ENCODE results near the gene CTNNBL1. TPM values are rescaled to one million over a fixed set of nuclear protein-coding genes. Genes with fewer than 3 reads are reported as not detected.

The CTNNBL1 gene
- total RNA-seq, 4 donors from 2014 or later, result 40.4 to 54.3 (median 44.7) TPM

DNA sequence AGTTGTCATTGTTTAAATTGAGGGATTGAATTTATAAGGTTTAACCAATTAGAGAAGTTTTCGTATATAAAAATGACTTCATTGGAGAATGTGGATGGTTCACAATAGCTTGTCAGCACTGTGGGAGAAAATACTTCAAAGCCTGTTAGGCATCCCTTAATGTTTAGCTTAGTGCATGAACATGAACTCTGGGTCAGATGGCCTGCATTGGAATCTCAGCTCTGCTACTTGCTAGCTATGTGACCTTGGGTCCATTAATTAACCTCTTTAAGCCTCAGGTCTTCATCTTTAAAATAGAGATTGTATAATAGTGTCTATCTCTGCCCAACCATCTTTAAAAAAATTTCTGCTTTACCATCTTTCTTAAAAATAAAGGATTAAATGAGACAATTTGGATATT lies 11.1 kb downstream of the CTNNBL1 start:
- Histone ChIP-seq H3K9me3 (no peaks in the 10 kb centered on the region), H3K27me3 (no peaks in the 10 kb centered on the region), H3K4me1 (peaks cover 9 to 46% (median 22%) of the 10 kb centered on the region in 4 donors), H3K27ac (replicated peaks in 1 of 4) (no peak overlapping the region), H3K4me3 (no peak overlapping the region), H3K36me3 (no peaks in the 10 kb centered on the region)
- TF ChIP-seq POLR2A (IDR thresholded peaks at IDR 0.05; ENCODE audit: low read depth) (no peak), EP300 (IDR thresholded peaks at IDR 0.05) (no peak), POLR2AphosphoS5 (IDR thresholded peaks at IDR 0.05) (no peak)
- TF ChIP-seq, protein P1, sequence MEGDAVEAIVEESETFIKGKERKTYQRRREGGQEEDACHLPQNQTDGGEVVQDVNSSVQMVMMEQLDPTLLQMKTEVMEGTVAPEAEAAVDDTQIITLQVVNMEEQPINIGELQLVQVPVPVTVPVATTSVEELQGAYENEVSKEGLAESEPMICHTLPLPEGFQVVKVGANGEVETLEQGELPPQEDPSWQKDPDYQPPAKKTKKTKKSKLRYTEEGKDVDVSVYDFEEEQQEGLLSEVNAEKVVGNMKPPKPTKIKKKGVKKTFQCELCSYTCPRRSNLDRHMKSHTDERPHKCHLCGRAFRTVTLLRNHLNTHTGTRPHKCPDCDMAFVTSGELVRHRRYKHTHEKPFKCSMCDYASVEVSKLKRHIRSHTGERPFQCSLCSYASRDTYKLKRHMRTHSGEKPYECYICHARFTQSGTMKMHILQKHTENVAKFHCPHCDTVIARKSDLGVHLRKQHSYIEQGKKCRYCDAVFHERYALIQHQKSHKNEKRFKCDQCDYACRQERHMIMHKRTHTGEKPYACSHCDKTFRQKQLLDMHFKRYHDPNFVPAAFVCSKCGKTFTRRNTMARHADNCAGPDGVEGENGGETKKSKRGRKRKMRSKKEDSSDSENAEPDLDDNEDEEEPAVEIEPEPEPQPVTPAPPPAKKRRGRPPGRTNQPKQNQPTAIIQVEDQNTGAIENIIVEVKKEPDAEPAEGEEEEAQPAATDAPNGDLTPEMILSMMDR (IDR thresholded peaks at IDR 0.05), result no peak
- DNase-seq (ENCODE audit: extremely low spot score), result no peak
- intact Hi-C loops (cut with DNase I), result no loop called here
- 93% methylated on average over 1 of the region's 1 CpG for WGBS

DNA sequence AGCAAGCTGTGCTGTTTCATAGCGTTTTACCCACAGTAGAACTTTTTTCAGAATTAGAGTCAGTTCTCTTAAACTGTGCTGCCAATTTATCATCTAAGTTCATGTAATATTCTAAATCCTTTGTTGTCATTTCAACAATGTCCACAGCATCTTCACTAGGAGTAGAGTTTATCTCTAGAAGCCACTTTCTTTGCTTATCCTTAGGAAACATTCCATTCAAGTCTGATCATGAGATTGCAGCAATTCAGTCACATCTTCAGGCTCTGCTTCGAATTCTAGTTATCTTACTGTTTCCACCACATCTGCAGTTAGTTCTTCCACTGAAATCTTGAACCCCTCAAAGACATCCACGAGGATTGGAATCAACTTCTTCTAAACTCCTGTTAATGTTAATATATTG lies 12.5 kb downstream of the CTNNBL1 start:
- Histone ChIP-seq H3K4me3 (no peak overlapping the region), H3K4me1 (peaks cover 16 to 47% (median 28%) of the 10 kb centered on the region in 4 donors), H3K36me3 (no peaks in the 10 kb centered on the region), H3K27ac (replicated peaks in 1 of 4) (no peak overlapping the region), H3K9me3 (no peaks in the 10 kb centered on the region), H3K27me3 (no peaks in the 10 kb centered on the region)
- no peak for DNase-seq (ENCODE audit: extremely low spot score)
- intact Hi-C loops (cut with DNase I), result no loop called here
- TF ChIP-seq POLR2A (IDR thresholded peaks at IDR 0.05; ENCODE audit: low read depth) (no peak), EP300 (IDR thresholded peaks at IDR 0.05) (no peak)
- 90% methylated on average over 3 of the region's 3 CpGs for WGBS

DNA sequence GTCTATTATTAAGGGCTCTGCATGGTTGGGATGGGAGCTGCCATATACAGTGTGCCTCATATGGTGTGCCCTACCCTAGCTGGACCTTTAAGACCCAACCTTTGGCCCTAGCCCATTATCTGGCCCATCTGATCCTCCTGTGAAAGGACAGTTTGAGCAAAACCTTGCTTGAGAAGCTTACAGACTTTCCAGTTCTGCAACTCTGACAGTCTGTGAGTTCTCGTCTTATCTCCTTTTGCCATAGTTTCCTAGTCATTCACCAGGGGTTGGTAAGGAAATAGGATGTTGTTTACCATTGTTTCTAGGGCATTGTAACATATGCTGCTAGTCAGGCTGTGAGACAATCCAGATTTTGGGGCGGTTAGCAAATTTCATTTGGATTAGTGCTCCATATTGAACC lies 17.2 kb downstream of the CTNNBL1 start:
- intact Hi-C loops (cut with DNase I), result no loop called here
- TF ChIP-seq, protein P1 (IDR thresholded peaks at IDR 0.05), result no peak
- TF ChIP-seq POLR2AphosphoS5 (IDR thresholded peaks at IDR 0.05), result no peak
- no peak for TF ChIP-seq EP300 (IDR thresholded peaks at IDR 0.05)
- TF ChIP-seq POLR2A (IDR thresholded peaks at IDR 0.05; ENCODE audit: low read depth), result no peak
- 87% methylated on average over 2 of the region's 2 CpGs for WGBS
- Histone ChIP-seq H3K4me3 (no peak overlapping the region), H3K4me1 (peaks cover 29 to 41% (median 35%) of the 10 kb centered on the region in 4 donors), H3K36me3 (no peaks in the 10 kb centered on the region), H3K27me3 (no peaks in the 10 kb centered on the region), H3K9me3 (no peaks in the 10 kb centered on the region), H3K27ac (replicated peaks in 1 of 4) (no peak overlapping the region)
- no peak for DNase-seq (ENCODE audit: extremely low spot score)

DNA sequence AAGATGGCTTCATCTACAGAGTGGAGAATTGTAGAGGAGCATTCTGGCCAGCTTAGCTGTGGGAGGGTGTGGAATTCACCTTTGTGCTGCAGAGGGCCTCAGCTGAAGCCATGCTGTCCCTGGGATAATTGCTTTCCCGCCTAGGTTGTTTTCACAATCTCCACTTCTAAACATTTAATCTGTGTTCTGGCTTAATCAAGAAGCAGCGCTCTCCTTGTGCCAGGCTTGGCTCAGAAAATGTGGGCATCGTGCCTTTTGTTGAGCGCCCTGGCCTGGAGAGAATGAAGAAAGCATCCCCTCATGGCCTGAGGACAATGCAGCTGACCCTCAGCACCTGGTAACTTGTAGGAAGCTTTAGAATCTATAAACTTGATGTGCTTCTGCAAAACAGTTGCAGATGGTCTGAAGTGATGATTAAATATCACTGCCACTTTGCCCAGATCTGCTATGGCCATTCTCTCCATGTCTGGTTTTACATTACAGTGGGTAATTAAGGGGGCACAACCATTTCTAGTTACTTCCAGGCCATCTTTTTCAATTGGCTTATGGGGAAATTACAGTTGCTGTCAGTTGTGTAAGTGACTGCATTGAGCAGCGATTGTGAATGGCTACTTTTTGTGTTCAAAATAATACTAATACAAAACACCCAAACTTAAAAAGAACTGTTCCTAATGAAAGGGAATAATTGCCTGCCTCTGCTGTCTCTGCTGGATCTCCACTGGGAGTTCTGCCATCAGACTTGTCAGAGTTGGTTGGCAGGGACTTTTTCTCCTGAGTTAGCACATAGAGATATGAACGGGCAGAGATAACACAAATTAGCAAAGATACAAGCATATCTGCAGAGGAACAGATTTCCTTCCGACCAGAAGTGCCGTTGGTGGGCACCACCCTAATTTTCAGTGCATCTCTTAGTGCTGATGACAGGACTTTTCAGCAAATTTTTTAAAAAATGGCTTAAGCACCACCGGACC lies 18.4 kb downstream of the CTNNBL1 start:
- intact Hi-C loops (cut with DNase I), result no loop called here
- TF ChIP-seq, protein P1 (IDR thresholded peaks at IDR 0.05), result no peak
- TF ChIP-seq POLR2AphosphoS5 (IDR thresholded peaks at IDR 0.05), result no peak
- TF ChIP-seq EP300 (IDR thresholded peaks at IDR 0.05), result no peak
- TF ChIP-seq POLR2A (IDR thresholded peaks at IDR 0.05; ENCODE audit: low read depth), result no peak
- Histone ChIP-seq H3K4me3 (no peak overlapping the region), H3K4me1 (peaks cover 29 to 41% (median 35%) of the 10 kb centered on the region in 4 donors), H3K36me3 (no peaks in the 10 kb centered on the region), H3K9me3 (no peaks in the 10 kb centered on the region), H3K27me3 (no peaks in the 10 kb centered on the region), H3K27ac (replicated peaks in 1 of 4) (no peak overlapping the region)
- DNase-seq (ENCODE audit: extremely low spot score), result no peak
- 85% methylated on average over 9 of the region's 9 CpGs for WGBS

DNA sequence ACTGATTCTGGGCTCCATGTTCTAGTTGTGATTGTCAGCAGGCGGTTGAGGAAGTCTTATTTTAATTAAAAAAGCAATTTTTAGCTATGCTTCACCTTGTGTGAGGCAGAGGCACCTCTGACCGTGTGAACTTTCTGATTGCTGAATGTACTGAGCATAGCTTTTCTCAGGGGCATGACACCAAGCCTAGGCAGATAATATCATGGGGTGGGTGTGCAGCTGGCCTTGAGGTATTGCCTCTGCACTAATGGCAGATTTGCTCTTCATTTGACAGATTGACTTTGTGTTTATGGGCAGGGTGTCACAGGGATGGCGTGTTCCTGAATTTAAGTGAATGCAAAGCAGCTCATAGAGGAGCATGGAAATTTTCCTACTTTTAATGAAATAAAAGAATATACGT lies 19.6 kb downstream of the CTNNBL1 start:
- Histone ChIP-seq H3K27ac (replicated peaks in 1 of 4) (no peak overlapping the region), H3K4me3 (no peak overlapping the region), H3K36me3 (no peaks in the 10 kb centered on the region), H3K4me1 (peaks cover 29 to 41% (median 35%) of the 10 kb centered on the region in 4 donors), H3K9me3 (no peaks in the 10 kb centered on the region), H3K27me3 (no peaks in the 10 kb centered on the region)
- no peak for TF ChIP-seq POLR2AphosphoS5 (IDR thresholded peaks at IDR 0.05)
- WGBS, result 86% methylated on average over 4 of the region's 4 CpGs
- intact Hi-C loops (cut with DNase I), result no loop called here
- DNase-seq (ENCODE audit: extremely low spot score), result no peak

Measured in esophagus muscularis mucosa (tissue), 4 donors.